ENCODE results near the gene RASA2.

GRCh38 chr3:141570068-141570467, 83.2 kb downstream of the RASA2 start:
- TF ChIP-seq CTCF (IDR thresholded peaks at IDR 0.05; ENCODE audit: poor library complexity) (no peak), EZH2phosphoT487 (IDR thresholded peaks at IDR 0.05; ENCODE audit: low read depth, severe bottlenecking, unreplicated experiment) (no peak), EZH2 (IDR thresholded peaks at IDR 0.05; ENCODE audit: borderline replicate concordance) (no peak)

Measured in hepatocyte (in vitro differentiated cells).